ENCODE data around the gene KAT14. TPM values are rescaled to one million over a fixed set of nuclear protein-coding genes. Genes with fewer than 3 reads are reported as not detected.
"Not testable (repeated sequence)": the region's sequence is repeated elsewhere in the genome, so short reads cannot be mapped to it uniquely, and the experiment has no call there.

KAT14 gene
- polyA plus RNA-seq, 1 donor (not counting 4 experiments of a cell fraction or from before 2014, with no cell fraction given): 9.8 TPM

- dilution Hi-C loops (cut with MboI; ENCODE audit: extremely low pct_ligation_motif_present, low sequenced_read_pairs): no loop called here
- H3K4me3 ChIP-seq (ENCODE audit: control insufficient read depth in 2 of 3, extremely low read depth in 1 of 3, insufficient read depth in 2 of 3, low read depth in 1 of 3, low read length in 3 of 3): no peak overlapping the region
- no peak for FAIRE-seq
These were observed 44.3 kb upstream of the KAT14 start for GRCh38 chr20:18093388-18093787.

GRCh38 chr20:18094191-18094590, 43.5 kb upstream of the KAT14 start:
- Histone ChIP-seq H3K4me2 (ENCODE audit: control insufficient read depth, extremely low read depth, insufficient read depth, low read depth, low read length) (no peak overlapping the region), H3K4me3 (ENCODE audit: control insufficient read depth in 2 of 3, extremely low read depth in 1 of 3, insufficient read depth in 2 of 3, low read depth in 1 of 3, low read length in 3 of 3) (no peak overlapping the region), H3K4me1 (ENCODE audit: control insufficient read depth, extremely low read depth, insufficient read depth, low read length) (no peaks in the 10 kb centered on the region), H3K27me3 (ENCODE audit: control insufficient read depth, extremely low read depth, insufficient read depth, low read length) (no peaks in the 10 kb centered on the region), H3K9me1 (ENCODE audit: control insufficient read depth, extremely low read depth, insufficient read depth, low read length) (no peaks in the 10 kb centered on the region), H3K79me2 (ENCODE audit: control insufficient read depth, insufficient read depth, low read length) (no peaks in the 10 kb centered on the region), H3K27ac (ENCODE audit: control insufficient read depth, insufficient read depth, low read length) (no peak overlapping the region), H2AFZ (ENCODE audit: control insufficient read depth, low read length) (no peak overlapping the region), H4K20me1 (ENCODE audit: control insufficient read depth, extremely low read depth, insufficient read depth, low read length) (no peaks in the 10 kb centered on the region), H3K9ac (ENCODE audit: control insufficient read depth, extremely low read depth, insufficient read depth, low read length) (no peak overlapping the region), H3K36me3 (ENCODE audit: control insufficient read depth in 2 of 2, extremely low read depth in 1 of 2, insufficient read depth in 2 of 2, low read length in 2 of 2) (no peaks in the 10 kb centered on the region), H3K9me3 (ENCODE audit: control insufficient read depth, low read depth, low read length) (no peaks in the 10 kb centered on the region)
- FAIRE-seq: no peak
- no peak for DNase-seq (ENCODE audit: low read depth, low spot score)
- TF ChIP-seq EZH2 (IDR thresholded peaks at IDR 0.05; ENCODE audit: low read length): no peak
- TF ChIP-seq, protein P1, sequence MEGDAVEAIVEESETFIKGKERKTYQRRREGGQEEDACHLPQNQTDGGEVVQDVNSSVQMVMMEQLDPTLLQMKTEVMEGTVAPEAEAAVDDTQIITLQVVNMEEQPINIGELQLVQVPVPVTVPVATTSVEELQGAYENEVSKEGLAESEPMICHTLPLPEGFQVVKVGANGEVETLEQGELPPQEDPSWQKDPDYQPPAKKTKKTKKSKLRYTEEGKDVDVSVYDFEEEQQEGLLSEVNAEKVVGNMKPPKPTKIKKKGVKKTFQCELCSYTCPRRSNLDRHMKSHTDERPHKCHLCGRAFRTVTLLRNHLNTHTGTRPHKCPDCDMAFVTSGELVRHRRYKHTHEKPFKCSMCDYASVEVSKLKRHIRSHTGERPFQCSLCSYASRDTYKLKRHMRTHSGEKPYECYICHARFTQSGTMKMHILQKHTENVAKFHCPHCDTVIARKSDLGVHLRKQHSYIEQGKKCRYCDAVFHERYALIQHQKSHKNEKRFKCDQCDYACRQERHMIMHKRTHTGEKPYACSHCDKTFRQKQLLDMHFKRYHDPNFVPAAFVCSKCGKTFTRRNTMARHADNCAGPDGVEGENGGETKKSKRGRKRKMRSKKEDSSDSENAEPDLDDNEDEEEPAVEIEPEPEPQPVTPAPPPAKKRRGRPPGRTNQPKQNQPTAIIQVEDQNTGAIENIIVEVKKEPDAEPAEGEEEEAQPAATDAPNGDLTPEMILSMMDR (optimal IDR thresholded peaks at IDR 0.05 in 1 of 3, IDR thresholded peaks at IDR 0.05 in 1 of 3, conservative IDR thresholded peaks at IDR 0.05 in 1 of 3; ENCODE audit: extremely low read depth in 1 of 3, insufficient read depth in 2 of 3, low read length in 3 of 3): no peak
- dilution Hi-C loops (cut with MboI; ENCODE audit: extremely low pct_ligation_motif_present, low sequenced_read_pairs): no loop called here

More at GRCh38 chr20:18093388-18093787, 44.3 kb upstream of the KAT14 start:
- no peak overlapping the region for H3K27ac ChIP-seq (ENCODE audit: control insufficient read depth, insufficient read depth, low read length)
- no peaks in the 10 kb centered on the region for H3K79me2 ChIP-seq (ENCODE audit: control insufficient read depth, insufficient read depth, low read length)
- no peak for DNase-seq (ENCODE audit: low read depth, low spot score)
- H3K4me1 ChIP-seq (ENCODE audit: control insufficient read depth, extremely low read depth, insufficient read depth, low read length): no peaks in the 10 kb centered on the region
- H3K36me3 ChIP-seq (ENCODE audit: control insufficient read depth in 2 of 2, extremely low read depth in 1 of 2, insufficient read depth in 2 of 2, low read length in 2 of 2): no peaks in the 10 kb centered on the region
- TF ChIP-seq EZH2 (IDR thresholded peaks at IDR 0.05; ENCODE audit: low read length): no peak
- TF ChIP-seq, protein P1 (optimal IDR thresholded peaks at IDR 0.05 in 1 of 3, IDR thresholded peaks at IDR 0.05 in 1 of 3, conservative IDR thresholded peaks at IDR 0.05 in 1 of 3; ENCODE audit: extremely low read depth in 1 of 3, insufficient read depth in 2 of 3, low read length in 3 of 3): no peak
- no peak overlapping the region for H3K9ac ChIP-seq (ENCODE audit: control insufficient read depth, extremely low read depth, insufficient read depth, low read length)
- no peaks in the 10 kb centered on the region for H3K9me3 ChIP-seq (ENCODE audit: control insufficient read depth, low read depth, low read length)
- H3K4me2 ChIP-seq (ENCODE audit: control insufficient read depth, extremely low read depth, insufficient read depth, low read depth, low read length): no peak overlapping the region
- no peaks in the 10 kb centered on the region for H4K20me1 ChIP-seq (ENCODE audit: control insufficient read depth, extremely low read depth, insufficient read depth, low read length)
- no peaks in the 10 kb centered on the region for H3K9me1 ChIP-seq (ENCODE audit: control insufficient read depth, extremely low read depth, insufficient read depth, low read length)
- no peaks in the 10 kb centered on the region for H3K27me3 ChIP-seq (ENCODE audit: control insufficient read depth, extremely low read depth, insufficient read depth, low read length)
- no peak overlapping the region for H2AFZ ChIP-seq (ENCODE audit: control insufficient read depth, low read length)

DNA sequence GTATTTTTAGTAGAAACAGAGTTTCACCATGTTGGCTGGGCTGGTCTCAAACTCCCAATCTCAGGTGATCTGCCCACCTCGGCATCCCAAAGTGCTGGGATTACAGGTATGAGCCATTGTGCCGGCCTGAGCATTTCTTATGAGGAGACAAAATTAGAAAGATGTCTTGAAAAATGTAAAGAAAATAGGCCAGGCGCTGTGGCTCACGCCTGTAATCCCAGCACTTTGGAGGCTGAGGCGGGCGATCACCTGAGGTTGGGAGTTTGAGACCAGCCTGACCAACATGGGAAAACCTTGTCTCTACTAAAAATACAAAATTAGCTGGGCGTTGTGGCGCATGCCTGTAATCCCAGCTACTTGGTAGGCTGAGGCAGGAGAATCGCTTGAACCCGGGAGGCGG, 37.1 kb upstream of the KAT14 start:
- H3K27ac ChIP-seq (ENCODE audit: control insufficient read depth, insufficient read depth, low read length); H3K9ac ChIP-seq (ENCODE audit: control insufficient read depth, extremely low read depth, insufficient read depth, low read length); H3K27me3 ChIP-seq (ENCODE audit: control insufficient read depth, extremely low read depth, insufficient read depth, low read length); H3K36me3 ChIP-seq (ENCODE audit: control insufficient read depth in 2 of 2, extremely low read depth in 1 of 2, insufficient read depth in 2 of 2, low read length in 2 of 2); H3K4me3 ChIP-seq (ENCODE audit: control insufficient read depth in 2 of 3, extremely low read depth in 1 of 3, insufficient read depth in 2 of 3, low read depth in 1 of 3, low read length in 3 of 3); DNase-seq (ENCODE audit: low read depth, low spot score); H2AFZ ChIP-seq (ENCODE audit: control insufficient read depth, low read length); dilution Hi-C loops (cut with MboI; ENCODE audit: extremely low pct_ligation_motif_present, low sequenced_read_pairs); H3K9me1 ChIP-seq (ENCODE audit: control insufficient read depth, extremely low read depth, insufficient read depth, low read length); H3K4me1 ChIP-seq (ENCODE audit: control insufficient read depth, extremely low read depth, insufficient read depth, low read length); H3K9me3 ChIP-seq (ENCODE audit: control insufficient read depth, low read depth, low read length); H3K79me2 ChIP-seq (ENCODE audit: control insufficient read depth, insufficient read depth, low read length); FAIRE-seq; H4K20me1 ChIP-seq (ENCODE audit: control insufficient read depth, extremely low read depth, insufficient read depth, low read length); H3K4me2 ChIP-seq (ENCODE audit: control insufficient read depth, extremely low read depth, insufficient read depth, low read depth, low read length): not testable (repeated sequence)

Measured in keratinocyte (primary cell).